Type B pancreatic cell (in vitro differentiated cells): ENCODE data around the gene NMNAT1. TPM values are rescaled to one million over a fixed set of nuclear protein-coding genes. Genes with fewer than 3 reads are reported as not detected.
"Not testable (repeated sequence)": the region's sequence is repeated elsewhere in the genome, so short reads cannot be mapped to it uniquely, and the experiment has no call there.

ENCODE experiments used
- DNase-seq: peaks from one replicate; pipeline ENCODE4 v3.0.0; 2021; ENCODE audit warnings: mixed read lengths; ENCODE audit not compliant: unreplicated experiment; ENCODE audit errors: extremely low spot score
- H3K27ac Mint-ChIP-seq: 2 replicates; pipeline ENCODE4 v1.8.0; 2021; ENCODE audit warnings: mild to moderate bottlenecking, mixed read lengths
- H3K27me3 Mint-ChIP-seq: 2 replicates; pipeline ENCODE4 v1.8.0; 2021; ENCODE audit warnings: mixed read lengths
- H3K36me3 Mint-ChIP-seq: 2 replicates; pipeline ENCODE4 v1.8.0; 2021; ENCODE audit warnings: mixed read lengths
- H3K4me1 Mint-ChIP-seq: one replicate; pipeline ENCODE4 v1.8.0; 2021; ENCODE audit warnings: mixed read lengths; ENCODE audit not compliant: unreplicated experiment
- H3K4me3 Mint-ChIP-seq: 2 replicates; pipeline ENCODE4 v1.8.0; 2021; ENCODE audit warnings: mild to moderate bottlenecking, mixed read lengths
- H3K9me3 Mint-ChIP-seq: 2 replicates; pipeline ENCODE4 v1.8.0; 2021; ENCODE audit warnings: mixed read lengths
- total RNA-seq: library from RNA; stranded (reverse); gene quantifications from 2 replicates; pipeline ENCODE4 v1.2.1, GENCODE V29; 2021; ENCODE audit warnings: low replicate concordance
- TF ChIP-seq, protein P1 (sequence below): fragments of 200-600 bp; sonication (generic); conservative IDR thresholded peaks from 2 replicates; pipeline ENCODE4 v1.5.0; 2021; ENCODE audit warnings: antibody characterized with exemption, mild to moderate bottlenecking

NMNAT1 gene
- total RNA-seq, 1 donor from 2014 or later: 12.7 TPM

DNA sequence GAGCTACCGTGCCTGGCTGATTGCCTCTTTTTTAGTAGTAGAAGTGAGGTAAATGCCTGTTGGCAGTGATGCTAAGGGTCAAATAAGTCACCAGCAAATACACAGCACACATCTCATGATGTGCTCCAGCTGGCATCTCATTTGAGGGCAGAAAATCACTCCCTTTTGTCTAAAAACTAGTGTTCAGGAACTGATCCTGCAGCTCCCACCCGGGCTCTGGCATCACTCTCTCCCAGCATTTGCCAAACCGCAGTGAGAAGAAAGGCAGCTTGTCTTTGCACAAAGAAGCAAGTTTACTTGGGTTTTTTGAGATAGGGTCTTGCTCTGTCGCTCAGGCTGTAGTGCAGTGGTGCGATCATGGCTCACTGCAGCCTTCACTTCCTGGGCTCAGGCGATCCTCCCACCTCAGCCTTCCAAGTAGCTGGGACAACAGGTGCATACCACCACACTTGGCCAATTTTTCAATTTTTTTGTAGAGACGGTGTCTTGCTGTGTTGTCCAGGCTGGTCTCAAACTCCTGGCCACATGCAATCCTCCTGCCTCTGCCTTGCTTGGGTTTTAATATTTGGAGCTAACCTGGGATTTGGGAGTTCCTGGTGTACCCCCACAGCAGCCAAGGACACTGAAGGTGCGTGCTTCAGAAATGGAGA, 57.9 kb downstream of the NMNAT1 start:
- H3K4me1 Mint-ChIP-seq: peaks cover 5% of the 10 kb centered on the region

DNA sequence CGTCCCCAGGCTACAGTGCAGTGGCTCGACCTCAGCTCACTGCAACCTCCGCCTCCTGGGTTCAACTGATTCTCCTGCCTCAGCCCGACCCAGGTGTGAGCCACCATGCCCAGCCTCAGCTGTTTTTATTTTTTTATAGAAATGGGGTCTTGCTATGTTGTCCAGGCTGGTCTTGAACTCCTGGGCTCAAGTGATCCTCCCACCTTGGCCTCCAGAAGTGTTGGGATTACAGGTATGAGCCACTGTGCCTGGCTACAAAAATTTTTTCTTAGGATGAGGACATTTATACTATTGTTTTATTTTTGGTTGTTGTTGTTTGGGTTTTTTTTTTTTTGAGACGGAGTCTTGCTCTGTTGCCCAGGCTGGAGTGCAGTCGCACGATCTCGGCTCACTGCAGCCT, 62.0 kb downstream of the NMNAT1 start:
- H3K27ac Mint-ChIP-seq, H3K4me1 Mint-ChIP-seq, H3K4me3 Mint-ChIP-seq, H3K9me3 Mint-ChIP-seq, H3K27me3 Mint-ChIP-seq, DNase-seq, H3K36me3 Mint-ChIP-seq: not testable (repeated sequence)

More for the DNA sequence above, 57.9 kb downstream of the NMNAT1 start:
- Mint-ChIP-seq H3K36me3 (no peaks in the 10 kb centered on the region), H3K4me3 (no peak overlapping the region), H3K27ac (no peak overlapping the region), H3K9me3 (no peaks in the 10 kb centered on the region), H3K27me3 (peaks cover 32% of the 10 kb centered on the region)
- TF ChIP-seq, protein P1, sequence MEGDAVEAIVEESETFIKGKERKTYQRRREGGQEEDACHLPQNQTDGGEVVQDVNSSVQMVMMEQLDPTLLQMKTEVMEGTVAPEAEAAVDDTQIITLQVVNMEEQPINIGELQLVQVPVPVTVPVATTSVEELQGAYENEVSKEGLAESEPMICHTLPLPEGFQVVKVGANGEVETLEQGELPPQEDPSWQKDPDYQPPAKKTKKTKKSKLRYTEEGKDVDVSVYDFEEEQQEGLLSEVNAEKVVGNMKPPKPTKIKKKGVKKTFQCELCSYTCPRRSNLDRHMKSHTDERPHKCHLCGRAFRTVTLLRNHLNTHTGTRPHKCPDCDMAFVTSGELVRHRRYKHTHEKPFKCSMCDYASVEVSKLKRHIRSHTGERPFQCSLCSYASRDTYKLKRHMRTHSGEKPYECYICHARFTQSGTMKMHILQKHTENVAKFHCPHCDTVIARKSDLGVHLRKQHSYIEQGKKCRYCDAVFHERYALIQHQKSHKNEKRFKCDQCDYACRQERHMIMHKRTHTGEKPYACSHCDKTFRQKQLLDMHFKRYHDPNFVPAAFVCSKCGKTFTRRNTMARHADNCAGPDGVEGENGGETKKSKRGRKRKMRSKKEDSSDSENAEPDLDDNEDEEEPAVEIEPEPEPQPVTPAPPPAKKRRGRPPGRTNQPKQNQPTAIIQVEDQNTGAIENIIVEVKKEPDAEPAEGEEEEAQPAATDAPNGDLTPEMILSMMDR: no peak
- no peak for DNase-seq

DNA sequence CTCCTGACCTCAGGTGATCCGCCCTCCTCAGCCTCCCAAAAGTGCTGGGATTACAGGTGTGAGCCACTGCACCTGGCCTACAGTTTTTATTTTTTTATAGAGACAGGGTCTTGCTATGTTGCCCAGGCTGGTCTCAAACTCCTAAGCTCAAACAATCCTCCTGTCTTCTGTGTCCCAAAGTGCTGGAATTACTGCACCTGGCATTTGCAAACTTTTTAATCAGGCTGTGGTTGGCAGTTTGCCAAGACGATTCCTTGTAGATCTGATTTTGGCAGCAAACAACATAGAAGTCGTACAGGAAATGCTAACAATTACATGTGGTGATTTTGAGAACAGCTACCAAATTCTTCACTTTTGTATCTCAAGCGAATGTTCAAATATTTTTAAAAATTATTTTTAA, 63.9 kb downstream of the NMNAT1 start:
- Mint-ChIP-seq H3K4me1 (no peaks in the 10 kb centered on the region), H3K9me3 (no peaks in the 10 kb centered on the region), H3K27ac (no peak overlapping the region), H3K4me3 (no peak overlapping the region), H3K27me3 (peaks cover 3% of the 10 kb centered on the region), H3K36me3 (no peaks in the 10 kb centered on the region)
- TF ChIP-seq, protein P1: no peak
- DNase-seq: no peak

DNA sequence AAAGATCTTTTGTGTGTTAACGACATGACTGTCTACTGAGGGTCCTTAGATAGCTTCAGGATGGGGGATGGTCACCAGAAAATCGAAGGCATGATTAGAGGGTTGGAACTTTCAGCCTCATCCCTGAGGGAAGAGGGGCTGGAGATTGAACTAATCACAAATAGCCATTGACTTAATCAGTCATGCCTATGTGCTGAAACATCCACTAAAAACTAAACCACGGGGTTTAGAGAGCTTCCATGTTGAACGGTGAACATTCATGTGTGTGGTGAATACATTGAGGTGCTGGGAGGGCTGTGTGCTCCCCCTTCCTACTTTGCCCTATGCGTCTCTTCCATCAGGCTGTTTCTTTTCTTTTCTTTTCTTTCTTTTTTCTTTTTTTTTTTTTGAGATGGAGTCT, 70.7 kb downstream of the NMNAT1 start:
- no peak for DNase-seq
- H3K27me3 Mint-ChIP-seq: no peaks in the 10 kb centered on the region
- TF ChIP-seq, protein P1: no peak
- H3K4me1 Mint-ChIP-seq: peaks cover 5% of the 10 kb centered on the region
- H3K4me3 Mint-ChIP-seq: no peak overlapping the region
- H3K9me3 Mint-ChIP-seq: no peaks in the 10 kb centered on the region
- no peaks in the 10 kb centered on the region for H3K36me3 Mint-ChIP-seq
- H3K27ac Mint-ChIP-seq: no peak overlapping the region

DNA sequence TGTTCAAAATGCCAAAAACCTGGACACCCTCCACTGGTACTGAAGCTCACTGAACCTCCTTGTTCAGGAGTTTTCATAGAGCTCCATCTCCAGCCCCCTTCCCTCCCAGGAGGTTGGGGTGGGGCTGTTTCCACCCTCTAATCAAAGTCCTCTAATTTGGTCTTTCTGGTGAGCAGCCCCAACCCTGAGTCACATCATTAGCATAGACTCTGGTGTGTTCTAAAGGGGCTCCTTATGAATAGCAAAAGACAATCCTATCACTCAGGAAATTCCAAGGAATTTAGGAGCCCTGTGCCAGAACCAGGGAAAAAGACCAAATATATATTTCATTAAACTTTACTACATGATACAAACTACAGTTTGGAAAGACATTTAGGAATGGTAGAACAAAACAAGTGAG, 76.3 kb downstream of the NMNAT1 start:
- Mint-ChIP-seq H3K4me3 (no peak overlapping the region), H3K27ac (no peak overlapping the region), H3K4me1 (peaks cover 18% of the 10 kb centered on the region), H3K36me3 (no peaks in the 10 kb centered on the region), H3K27me3 (no peaks in the 10 kb centered on the region), H3K9me3 (no peaks in the 10 kb centered on the region)
- no peak for DNase-seq
- TF ChIP-seq, protein P1: no peak

DNA sequence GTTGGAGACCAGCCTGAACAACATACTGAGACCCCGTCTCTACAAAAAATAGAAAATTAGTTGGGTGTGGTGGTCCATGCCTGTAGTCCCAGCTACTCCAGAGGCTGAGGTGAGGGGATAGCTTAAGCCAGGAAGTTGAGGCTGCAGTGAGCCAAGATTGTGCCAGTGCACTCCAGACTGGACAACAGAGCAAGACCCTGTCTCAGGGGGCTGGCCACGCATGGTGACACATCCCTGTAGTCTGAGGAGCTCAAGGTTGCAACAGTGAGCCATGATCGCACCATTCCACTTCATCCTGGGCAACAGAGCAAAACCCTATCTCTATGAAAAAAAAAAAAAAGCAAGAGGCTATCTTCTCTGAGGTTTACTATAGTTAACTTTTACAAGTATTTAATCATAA, 76.8 kb downstream of the NMNAT1 start:
- peaks cover 18% of the 10 kb centered on the region for H3K4me1 Mint-ChIP-seq
- H3K27me3 Mint-ChIP-seq: no peaks in the 10 kb centered on the region
- H3K27ac Mint-ChIP-seq: no peak overlapping the region
- no peak for DNase-seq
- no peaks in the 10 kb centered on the region for H3K9me3 Mint-ChIP-seq
- TF ChIP-seq, protein P1: no peak
- no peak overlapping the region for H3K4me3 Mint-ChIP-seq
- no peaks in the 10 kb centered on the region for H3K36me3 Mint-ChIP-seq

DNA sequence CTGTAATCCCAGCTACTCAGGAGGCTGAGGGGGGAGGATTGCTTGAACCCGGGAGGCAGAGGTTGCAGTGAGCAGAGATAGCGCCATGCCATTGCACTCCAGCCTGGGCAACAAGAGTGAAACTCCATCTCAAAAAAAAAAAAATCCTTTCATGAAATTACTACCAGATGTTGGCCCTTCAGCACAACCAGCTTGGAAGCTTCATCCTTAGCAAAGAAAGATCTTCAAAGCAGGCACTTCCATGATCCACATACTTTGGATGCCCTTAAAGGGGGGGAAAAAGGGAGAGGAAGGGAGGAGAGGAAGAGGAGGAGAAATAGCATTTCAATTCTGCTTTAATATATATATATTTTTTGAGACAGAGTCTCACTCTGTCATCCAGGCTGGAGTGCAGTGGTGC, 77.4 kb downstream of the NMNAT1 start:
- H3K36me3 Mint-ChIP-seq, DNase-seq, H3K27ac Mint-ChIP-seq, H3K9me3 Mint-ChIP-seq, H3K27me3 Mint-ChIP-seq, H3K4me3 Mint-ChIP-seq: not testable (repeated sequence)
- peaks cover 16% of the 10 kb centered on the region for H3K4me1 Mint-ChIP-seq

DNA sequence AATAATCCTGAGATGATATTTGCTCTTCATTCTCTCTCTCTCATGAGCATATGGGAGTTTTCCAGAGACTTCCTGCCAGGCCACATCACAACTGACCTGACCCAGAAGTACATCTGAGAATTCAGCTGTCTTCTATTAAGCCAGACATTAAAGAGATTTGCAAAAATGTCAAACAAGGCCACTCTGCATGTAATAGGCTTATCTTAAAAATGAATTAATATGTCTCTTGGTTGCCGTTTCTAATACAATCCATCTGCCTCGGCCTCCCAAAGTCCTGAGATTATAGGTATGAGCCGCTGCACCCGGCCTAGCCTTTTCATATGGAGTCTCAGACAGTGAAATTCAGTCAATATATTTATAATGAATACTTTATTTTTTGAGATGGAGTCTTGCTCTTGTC, 78.7 kb downstream of the NMNAT1 start:
- not testable (repeated sequence) for H3K4me3 Mint-ChIP-seq, H3K27ac Mint-ChIP-seq, H3K9me3 Mint-ChIP-seq, DNase-seq, H3K27me3 Mint-ChIP-seq, H3K36me3 Mint-ChIP-seq
- peaks cover 13% of the 10 kb centered on the region for H3K4me1 Mint-ChIP-seq
